ENCODE results near the gene BTBD16. TPM values are rescaled to one million over a fixed set of nuclear protein-coding genes. Genes with fewer than 3 reads are reported as not detected.
A peak's percentile ranks its signal among the peaks of the same experiment; 100 is the strongest.

BTBD16 gene
- total and polyA plus RNA-seq, 2 experiments from 2014 or later: 0.47 to 0.74 TPM

DNA sequence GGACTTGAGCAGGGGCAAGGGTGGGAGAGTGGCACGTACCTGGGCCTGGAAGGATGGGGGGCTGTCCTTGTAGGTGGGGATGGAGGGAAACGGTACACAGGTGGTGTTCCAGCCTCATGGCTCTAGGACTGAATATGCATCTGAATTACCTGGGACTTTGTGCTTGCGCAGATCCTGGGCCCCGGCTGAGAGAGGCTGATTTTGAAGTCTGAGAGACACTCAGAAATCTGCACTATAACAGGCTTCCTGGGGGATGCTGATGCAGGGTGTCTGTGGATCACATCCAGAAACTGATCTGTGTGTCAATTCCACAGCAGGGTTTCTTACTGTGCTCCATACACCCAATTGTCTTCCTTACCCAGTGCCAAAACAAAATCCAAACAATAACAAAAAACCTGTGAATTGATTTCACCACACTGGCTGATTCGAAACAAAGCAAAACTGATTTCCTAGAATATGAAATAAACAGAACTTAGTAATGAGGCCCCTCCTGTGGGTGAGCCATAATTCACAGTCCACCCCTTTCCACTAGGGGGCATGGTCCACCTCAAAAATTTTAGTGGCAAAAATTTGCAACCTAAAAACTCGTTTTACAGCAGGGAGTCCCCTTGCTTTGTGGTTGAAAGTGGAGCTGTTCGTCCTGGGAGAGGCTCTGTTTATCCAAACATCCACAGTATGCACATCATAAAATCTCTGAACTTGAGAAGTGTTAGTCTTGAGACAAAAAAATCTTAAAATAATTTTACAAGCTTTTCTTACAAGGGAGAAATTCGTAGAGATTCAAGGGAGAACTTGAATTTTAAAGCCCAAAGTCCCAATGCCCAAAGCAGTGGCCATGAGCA is 71.4 kb downstream of the BTBD16 start:
- DNase-seq (ENCODE audit: low spot score): peak; percentile 70
- Histone ChIP-seq H3K4me3 (no peak overlapping the region), H3K79me2 (no peaks in the 10 kb centered on the region), H3K36me3 (replicated peaks; ENCODE audit: insufficient read depth, low read depth) (no peaks in the 10 kb centered on the region), H2AFZ (no peak overlapping the region), H3K27ac (no peak overlapping the region), H3K4me2 (no peak overlapping the region), H3K4me1 (ENCODE audit: insufficient read depth) (peaks cover 5% of the 10 kb centered on the region), H3K9me2 (replicated peaks; ENCODE audit: insufficient read depth) (no peaks in the 10 kb centered on the region), H4K20me1 (ENCODE audit: insufficient read depth, poor library complexity, severe bottlenecking) (no peaks in the 10 kb centered on the region), H3K9me3 (ENCODE audit: low read depth) (no peaks in the 10 kb centered on the region), H3K27me3 (no peaks in the 10 kb centered on the region)
- 60% methylated on average over 8 of the region's 8 CpGs for WGBS (ENCODE audit: low lambda C conversion rate, missing lambda C conversion rate)
- TF ChIP-seq EZH2phosphoT487 (IDR thresholded peaks at IDR 0.05; ENCODE audit: low read depth, severe bottlenecking, unreplicated experiment): no peak
- TF ChIP-seq, protein P1, sequence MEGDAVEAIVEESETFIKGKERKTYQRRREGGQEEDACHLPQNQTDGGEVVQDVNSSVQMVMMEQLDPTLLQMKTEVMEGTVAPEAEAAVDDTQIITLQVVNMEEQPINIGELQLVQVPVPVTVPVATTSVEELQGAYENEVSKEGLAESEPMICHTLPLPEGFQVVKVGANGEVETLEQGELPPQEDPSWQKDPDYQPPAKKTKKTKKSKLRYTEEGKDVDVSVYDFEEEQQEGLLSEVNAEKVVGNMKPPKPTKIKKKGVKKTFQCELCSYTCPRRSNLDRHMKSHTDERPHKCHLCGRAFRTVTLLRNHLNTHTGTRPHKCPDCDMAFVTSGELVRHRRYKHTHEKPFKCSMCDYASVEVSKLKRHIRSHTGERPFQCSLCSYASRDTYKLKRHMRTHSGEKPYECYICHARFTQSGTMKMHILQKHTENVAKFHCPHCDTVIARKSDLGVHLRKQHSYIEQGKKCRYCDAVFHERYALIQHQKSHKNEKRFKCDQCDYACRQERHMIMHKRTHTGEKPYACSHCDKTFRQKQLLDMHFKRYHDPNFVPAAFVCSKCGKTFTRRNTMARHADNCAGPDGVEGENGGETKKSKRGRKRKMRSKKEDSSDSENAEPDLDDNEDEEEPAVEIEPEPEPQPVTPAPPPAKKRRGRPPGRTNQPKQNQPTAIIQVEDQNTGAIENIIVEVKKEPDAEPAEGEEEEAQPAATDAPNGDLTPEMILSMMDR (IDR thresholded peaks at IDR 0.05; ENCODE audit: poor library complexity): peak; percentile 76

DNA sequence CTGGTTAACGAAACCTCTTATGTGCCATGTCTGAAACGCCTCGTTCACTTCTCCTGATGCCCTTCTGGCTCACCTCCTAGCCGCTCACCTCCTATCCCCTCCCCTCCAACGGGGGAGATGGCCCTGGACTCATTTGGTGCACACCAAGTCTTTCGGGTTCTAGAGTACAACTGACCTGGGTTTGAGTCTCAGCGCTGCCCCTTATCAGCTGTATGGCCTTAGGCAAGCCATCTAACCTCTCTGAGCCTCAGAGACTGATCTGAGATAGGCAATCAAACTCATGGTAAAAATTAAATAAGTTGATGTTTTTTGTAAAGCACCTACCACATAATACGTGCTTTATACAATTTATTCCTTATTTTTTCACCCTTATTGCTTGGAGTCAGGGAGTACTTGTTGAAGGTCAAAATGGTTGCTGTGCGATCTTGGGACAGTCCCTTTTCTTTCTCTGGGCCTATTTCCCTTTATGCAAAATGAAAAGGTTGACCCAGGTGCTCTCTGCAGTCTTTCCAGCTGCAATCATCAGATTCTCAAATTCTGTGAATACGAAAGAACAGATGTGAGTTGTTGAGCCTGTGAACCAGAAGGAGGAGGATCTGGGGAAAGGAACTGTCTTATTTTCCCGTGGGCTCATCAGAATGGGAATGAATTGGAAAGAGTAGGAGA is 72.2 kb downstream of the BTBD16 start:
- Histone ChIP-seq H3K4me2 (no peak overlapping the region), H3K36me3 (replicated peaks; ENCODE audit: insufficient read depth, low read depth) (no peaks in the 10 kb centered on the region), H3K4me3 (no peak overlapping the region), H2AFZ (no peak overlapping the region), H3K27ac (no peak overlapping the region), H3K27me3 (no peaks in the 10 kb centered on the region), H3K9me3 (ENCODE audit: low read depth) (no peaks in the 10 kb centered on the region), H3K79me2 (no peaks in the 10 kb centered on the region), H3K4me1 (ENCODE audit: insufficient read depth) (peaks cover 7% of the 10 kb centered on the region), H4K20me1 (ENCODE audit: insufficient read depth, poor library complexity, severe bottlenecking) (no peaks in the 10 kb centered on the region), H3K9me2 (replicated peaks; ENCODE audit: insufficient read depth) (no peaks in the 10 kb centered on the region)
- WGBS (ENCODE audit: low lambda C conversion rate, missing lambda C conversion rate): 95% methylated on average over 11 of the region's 11 CpGs
- TF ChIP-seq EZH2 (IDR thresholded peaks at IDR 0.05; ENCODE audit: borderline replicate concordance): no peak
- no peak for DNase-seq (ENCODE audit: low spot score)

DNA sequence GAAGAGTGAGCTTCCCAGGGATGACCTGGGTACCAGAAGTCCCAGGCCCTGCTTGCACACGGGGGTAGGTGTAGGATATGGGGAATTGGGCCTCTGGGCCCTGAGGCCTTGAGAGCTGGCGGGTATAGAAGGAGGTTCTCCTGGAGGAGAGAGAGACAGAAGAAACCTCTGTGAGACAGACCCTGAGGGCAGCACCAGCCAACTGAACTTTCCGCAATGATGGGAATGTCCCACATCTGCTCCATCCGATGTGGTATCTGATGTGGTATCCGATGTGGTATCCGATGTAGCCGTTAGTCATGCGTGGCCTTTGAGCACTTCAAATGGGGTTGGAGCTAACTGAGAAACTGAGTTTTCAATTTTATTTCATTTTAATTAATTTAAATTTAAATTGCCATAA is 72.8 kb downstream of the BTBD16 start:
- peaks cover 12% of the 10 kb centered on the region for H3K4me1 ChIP-seq (ENCODE audit: insufficient read depth)
- no peak for DNase-seq (ENCODE audit: low spot score)
- no peak overlapping the region for H3K4me2 ChIP-seq
- no peak overlapping the region for H2AFZ ChIP-seq
- no peaks in the 10 kb centered on the region for H3K27me3 ChIP-seq
- H3K36me3 ChIP-seq (replicated peaks; ENCODE audit: insufficient read depth, low read depth): no peaks in the 10 kb centered on the region
- H3K9me3 ChIP-seq (ENCODE audit: low read depth): no peaks in the 10 kb centered on the region
- no peaks in the 10 kb centered on the region for H3K79me2 ChIP-seq
- peak overlapping the region; percentile 82 for H3K27ac ChIP-seq
- no peaks in the 10 kb centered on the region for H4K20me1 ChIP-seq (ENCODE audit: insufficient read depth, poor library complexity, severe bottlenecking)
- H3K4me3 ChIP-seq: no peak overlapping the region
- 96% methylated on average over 8 of the region's 8 CpGs for WGBS (ENCODE audit: low lambda C conversion rate, missing lambda C conversion rate)
- TF ChIP-seq, protein P1 (IDR thresholded peaks at IDR 0.05; ENCODE audit: poor library complexity): no peak
- TF ChIP-seq EZH2 (IDR thresholded peaks at IDR 0.05; ENCODE audit: borderline replicate concordance): no peak
- TF ChIP-seq EZH2phosphoT487 (IDR thresholded peaks at IDR 0.05; ENCODE audit: low read depth, severe bottlenecking, unreplicated experiment): no peak
- no peaks in the 10 kb centered on the region for H3K9me2 ChIP-seq (replicated peaks; ENCODE audit: insufficient read depth)

- peak overlapping the region; percentile 27 for H3K4me2 ChIP-seq
- WGBS (ENCODE audit: low lambda C conversion rate, missing lambda C conversion rate): 87% methylated on average over 9 of the region's 9 CpGs
- H3K9me2 ChIP-seq (replicated peaks; ENCODE audit: insufficient read depth): no peaks in the 10 kb centered on the region
Measured at GRCh38 chr10:122344741-122345258, 73.7 kb downstream of the BTBD16 start.

More at GRCh38 chr10:122344741-122345258, 73.7 kb downstream of the BTBD16 start:
- peaks cover 21% of the 10 kb centered on the region for H3K4me1 ChIP-seq (ENCODE audit: insufficient read depth)
- H3K27me3 ChIP-seq: no peaks in the 10 kb centered on the region
- TF ChIP-seq EZH2phosphoT487 (IDR thresholded peaks at IDR 0.05; ENCODE audit: low read depth, severe bottlenecking, unreplicated experiment) (no peak), EZH2 (IDR thresholded peaks at IDR 0.05; ENCODE audit: borderline replicate concordance) (no peak)
- TF ChIP-seq, protein P1 (IDR thresholded peaks at IDR 0.05; ENCODE audit: poor library complexity): no peak
- H3K4me3 ChIP-seq: no peak overlapping the region
- no peaks in the 10 kb centered on the region for H3K79me2 ChIP-seq
- H4K20me1 ChIP-seq (ENCODE audit: insufficient read depth, poor library complexity, severe bottlenecking): no peaks in the 10 kb centered on the region
- H3K36me3 ChIP-seq (replicated peaks; ENCODE audit: insufficient read depth, low read depth): no peaks in the 10 kb centered on the region
- H3K27ac ChIP-seq: peak overlapping the region; percentile 82
- H2AFZ ChIP-seq: no peak overlapping the region
- H3K9me3 ChIP-seq (ENCODE audit: low read depth): no peaks in the 10 kb centered on the region
- peak; percentile 64 for DNase-seq (ENCODE audit: low spot score)
